HG02642 (cell line): Measurements from ENCODE around the gene ZSWIM9.
"Not testable (repeated sequence)": the region's sequence is repeated elsewhere in the genome, so short reads cannot be mapped to it uniquely, and the experiment has no call there.

Experiments
- ATAC-seq: cut with Tn5 transposase; IDR thresholded peaks from one replicate; pipeline ENCODE4 v1.9.1; 2021; ENCODE audit warnings: mild to moderate bottlenecking; ENCODE audit not compliant: unreplicated experiment, poor library complexity

ZSWIM9 gene

DNA sequence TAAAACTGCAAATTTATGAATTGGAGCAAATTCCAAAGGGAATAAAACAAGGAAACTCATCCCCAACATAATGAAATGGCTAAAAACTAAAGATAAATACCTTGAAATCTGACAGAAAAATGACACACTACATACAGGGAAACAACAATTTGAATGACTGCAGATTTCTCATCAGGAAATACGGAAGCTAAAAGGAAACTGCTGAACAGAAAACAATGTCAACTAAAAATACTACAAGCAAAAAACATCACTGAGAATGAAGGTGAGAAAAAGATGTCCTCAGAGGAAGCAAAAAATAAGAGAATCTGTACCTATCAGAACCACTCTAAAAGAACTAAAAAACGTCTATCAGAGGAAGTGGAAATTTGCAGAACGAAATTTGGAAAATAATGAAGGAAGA lies 39.5 kb downstream of the ZSWIM9 start:
- ATAC-seq = no peak

DNA sequence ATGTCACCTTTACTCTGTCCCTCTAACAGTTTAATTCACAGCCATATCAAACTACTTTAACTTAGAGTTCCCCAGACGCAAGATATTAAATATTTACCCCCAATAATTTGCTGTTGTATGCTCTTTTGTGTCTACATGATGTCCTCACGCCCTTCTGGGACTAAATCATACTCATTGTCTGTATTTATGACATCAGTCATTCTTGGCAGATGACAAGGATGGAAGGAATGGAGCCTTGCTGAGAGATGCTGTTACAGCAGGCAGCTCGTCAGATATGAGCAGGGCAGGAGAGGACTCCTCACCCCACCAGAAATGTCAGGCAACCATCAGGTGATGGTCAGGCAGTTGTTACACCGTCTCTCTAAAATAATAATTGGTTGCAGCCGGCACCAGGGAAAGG lies 43.5 kb downstream of the ZSWIM9 start:
- no peak for ATAC-seq

DNA sequence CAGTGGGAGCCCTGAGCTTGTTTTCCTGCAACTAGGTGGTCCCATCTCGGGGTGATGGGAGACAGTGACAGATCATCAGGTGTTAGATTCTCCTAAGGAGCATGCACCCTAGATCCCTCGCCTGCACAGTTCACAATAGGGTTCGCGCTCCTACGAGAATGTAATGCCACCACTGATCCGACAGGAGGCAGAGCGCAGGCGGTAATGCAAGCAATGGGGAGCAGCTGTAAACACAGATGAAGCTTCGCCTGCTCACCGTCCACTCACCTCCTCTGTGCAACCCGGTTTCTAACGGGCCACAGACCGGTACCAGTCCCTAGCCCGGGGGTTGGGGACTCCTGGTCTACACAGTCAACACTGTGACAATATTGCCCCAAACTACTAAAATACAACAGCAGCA lies 46.5 kb downstream of the ZSWIM9 start:
- ATAC-seq = no peak

DNA sequence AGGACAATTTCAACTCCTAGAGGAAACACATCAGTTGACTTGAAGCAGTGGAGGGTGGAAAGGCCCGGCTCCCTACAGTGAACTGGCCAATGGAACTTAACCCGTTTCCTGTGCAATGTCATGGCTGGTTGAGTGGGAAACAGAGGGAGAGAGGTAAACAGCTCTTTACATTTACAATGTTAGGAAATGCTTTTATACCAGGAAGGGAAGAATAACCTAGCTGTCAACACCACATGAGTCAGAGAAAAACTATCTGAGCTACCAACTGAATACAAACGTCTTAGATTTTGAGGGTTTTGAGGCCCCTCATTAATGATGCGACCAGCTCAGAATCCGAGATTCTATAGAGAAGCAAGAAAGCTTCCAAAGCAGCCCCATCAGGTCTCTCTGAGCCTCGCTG lies 48.5 kb downstream of the ZSWIM9 start:
- ATAC-seq = no peak

DNA sequence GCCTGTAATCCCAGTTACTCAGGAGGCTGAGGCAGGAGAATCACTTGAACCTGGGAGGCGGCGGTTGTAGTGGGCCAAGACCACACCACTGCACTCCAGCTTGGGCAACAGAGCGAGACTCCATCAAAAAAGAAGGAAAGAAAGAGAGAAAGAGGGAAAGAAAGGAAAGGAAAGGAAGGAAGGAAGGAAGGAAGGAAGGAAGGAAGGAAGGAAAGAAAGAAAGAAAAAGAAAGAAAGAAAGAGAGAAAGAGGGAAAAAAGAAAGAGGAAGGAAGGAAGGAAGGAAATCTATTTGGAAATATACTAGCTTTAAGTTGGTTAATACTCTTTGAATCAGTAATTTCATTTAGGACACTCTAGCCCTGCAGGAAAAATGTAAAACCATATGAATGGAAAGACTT lies 50.3 kb downstream of the ZSWIM9 start:
- ATAC-seq = not testable (repeated sequence)

DNA sequence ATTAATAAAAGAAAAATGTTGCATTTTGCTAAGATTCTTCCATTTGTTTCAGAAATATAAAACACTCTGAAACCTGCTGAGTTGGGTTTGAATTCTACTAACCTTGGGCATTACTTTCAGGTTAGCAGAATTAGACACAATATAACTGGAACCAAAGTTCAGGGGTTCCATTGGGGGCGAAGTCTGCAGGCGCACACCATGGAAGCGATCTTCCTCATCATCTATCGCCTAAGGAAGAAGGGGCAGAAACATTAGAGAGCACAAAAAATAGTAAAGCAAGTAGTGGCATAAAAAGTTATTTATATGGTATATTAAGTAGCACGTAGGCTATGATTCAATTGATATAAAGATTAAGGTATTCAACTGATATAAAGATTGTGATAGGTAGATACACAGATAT lies 51.1 kb downstream of the ZSWIM9 start:
- ATAC-seq = no peak

DNA sequence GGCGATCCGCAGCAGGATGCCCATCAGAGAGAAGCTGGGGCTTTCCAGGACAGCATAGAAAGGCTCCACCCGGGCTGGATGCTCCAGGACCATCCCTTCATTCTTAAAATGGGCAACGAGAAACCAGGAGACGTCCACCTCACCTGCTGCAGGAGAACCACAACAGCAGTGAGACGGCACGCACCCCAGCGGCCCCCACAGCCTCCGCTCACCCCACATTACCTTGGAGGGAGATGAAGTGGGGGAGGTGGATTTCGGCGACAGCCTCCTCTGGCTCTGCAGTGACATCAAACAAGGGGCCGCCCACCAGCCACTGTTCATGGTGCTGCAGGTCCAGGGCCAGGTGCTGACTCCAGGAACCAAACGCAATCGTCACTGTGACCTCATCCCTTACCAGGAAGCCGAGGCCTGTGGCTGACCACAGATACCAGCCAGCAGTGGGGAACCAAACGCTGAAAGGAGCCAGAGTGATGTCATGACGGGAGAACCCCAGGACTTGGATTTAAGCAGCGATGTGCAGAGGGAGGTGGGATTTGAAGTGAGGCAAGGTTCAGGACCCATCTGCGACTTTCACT lies 60.2 kb downstream of the ZSWIM9 start:
- no peak for ATAC-seq

DNA sequence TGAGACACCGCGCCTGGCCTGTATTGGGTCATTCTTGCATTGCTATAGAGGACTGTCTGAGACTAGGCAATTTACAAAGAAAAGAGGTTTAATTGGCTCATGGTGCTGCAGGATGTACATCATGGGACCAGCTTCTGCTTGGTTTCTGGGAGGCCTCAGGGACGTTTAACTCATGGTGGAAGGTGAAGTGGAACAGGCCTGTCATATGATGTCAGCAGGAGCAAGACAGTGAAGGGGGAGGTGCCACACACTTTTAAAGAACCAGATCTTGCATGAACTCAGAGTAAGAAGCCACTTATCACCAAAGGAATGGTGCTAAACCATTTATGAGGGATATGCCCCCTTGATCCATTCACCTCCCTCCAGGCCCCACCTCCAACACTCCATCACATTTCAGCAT lies 66.6 kb downstream of the ZSWIM9 start:
- no peak for ATAC-seq

DNA sequence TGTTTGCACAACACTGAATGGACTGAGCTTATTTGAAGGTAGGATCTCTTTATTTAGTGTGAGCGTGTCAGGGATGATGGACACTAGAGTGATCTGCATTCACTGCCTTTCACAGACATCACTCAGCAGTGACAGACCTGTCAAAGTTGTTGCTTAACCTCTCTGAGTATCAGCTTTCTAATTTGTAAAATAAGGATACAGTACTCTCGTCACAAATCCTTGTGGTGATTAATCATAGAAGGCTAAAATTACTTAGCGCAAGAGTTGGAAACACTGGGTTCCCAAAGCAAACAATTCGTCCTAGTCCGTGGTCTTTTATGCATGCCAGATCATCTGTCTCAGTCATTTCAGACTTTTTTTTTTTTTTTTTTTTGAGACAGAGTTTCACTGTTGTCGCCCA lies 68.6 kb downstream of the ZSWIM9 start:
- no peak for ATAC-seq

DNA sequence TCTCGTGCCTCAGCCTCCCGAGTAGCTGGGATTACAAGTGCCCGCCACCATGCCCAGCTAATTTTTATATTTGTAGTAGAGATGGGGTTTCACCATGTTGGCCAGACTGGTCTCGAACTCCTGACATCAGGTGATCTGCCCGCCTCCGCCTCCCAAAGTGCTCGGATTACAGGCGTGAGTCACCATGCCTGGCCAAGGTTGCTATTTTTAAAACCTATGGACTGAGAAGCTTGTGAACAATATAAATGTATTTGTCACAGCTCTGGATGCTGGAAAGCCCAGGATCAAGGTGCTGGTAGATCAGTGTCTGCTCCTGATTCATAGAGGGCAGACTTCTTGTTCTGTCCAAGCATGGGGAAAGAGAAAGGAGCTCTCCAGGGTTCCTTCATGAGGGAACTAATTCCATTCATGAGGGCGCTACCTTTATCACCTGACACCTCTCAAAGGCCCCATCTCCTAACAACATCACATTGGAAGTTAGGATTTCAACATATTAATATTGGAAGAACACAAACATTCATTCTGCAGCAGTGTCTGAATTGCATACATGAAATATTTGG lies 69.2 kb downstream of the ZSWIM9 start:
- no peak for ATAC-seq

DNA sequence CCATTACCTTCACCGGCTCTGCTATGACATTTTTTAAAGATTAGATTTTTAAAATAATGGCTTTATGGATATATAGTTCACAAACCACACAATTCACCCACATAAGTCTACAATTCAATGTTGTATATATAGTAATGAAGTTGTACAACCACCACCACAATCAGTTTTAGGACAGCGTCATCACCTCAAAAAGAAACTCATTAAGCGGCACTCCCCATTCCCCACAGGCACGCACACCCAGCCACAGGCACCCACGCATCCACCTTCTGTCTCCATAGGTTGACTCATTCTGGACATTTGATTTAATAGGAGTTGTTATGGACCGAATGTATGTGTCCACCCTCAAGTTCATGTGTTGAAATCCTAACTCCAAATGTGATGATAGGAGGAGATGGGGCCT lies 71.3 kb downstream of the ZSWIM9 start:
- not testable (repeated sequence) for ATAC-seq

DNA sequence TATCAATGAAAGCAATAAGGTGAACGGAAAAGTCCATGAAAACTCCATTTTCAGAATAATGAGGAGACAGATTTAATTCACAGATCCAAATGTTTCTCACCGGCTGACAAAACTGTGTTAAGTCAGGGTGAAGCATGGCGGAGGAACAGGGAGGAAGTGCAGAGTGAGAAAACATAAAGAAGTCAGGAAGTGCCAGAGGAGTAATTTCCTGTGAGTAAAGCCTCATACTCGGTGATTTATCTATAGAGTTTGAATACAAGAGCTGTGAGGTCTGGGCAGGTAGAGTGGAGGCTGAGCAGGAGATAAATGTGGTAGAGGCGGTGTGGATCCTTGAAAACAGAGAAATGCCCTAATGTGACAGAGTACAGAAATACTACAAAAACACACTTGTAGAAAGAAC lies 73.8 kb downstream of the ZSWIM9 start:
- ATAC-seq = no peak

DNA sequence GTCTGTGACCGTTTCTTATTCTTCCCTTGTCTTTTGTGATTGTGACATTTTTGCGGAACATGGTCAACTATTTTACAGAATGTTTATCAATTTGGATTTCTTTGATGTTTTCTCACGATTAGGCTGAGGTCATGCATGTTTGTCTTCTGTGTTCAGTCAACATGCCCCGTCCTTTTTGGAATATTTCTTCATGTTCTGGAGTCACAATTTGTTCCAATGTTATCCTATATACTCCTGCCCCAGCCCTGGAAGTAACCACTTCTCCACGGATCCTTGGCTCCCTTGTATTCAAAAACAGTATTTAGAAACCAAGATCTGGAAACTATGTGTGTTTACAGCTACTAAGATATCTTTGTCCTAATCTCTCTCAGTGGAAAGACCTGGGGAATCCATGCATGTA lies 75.6 kb downstream of the ZSWIM9 start:
- no peak for ATAC-seq

DNA sequence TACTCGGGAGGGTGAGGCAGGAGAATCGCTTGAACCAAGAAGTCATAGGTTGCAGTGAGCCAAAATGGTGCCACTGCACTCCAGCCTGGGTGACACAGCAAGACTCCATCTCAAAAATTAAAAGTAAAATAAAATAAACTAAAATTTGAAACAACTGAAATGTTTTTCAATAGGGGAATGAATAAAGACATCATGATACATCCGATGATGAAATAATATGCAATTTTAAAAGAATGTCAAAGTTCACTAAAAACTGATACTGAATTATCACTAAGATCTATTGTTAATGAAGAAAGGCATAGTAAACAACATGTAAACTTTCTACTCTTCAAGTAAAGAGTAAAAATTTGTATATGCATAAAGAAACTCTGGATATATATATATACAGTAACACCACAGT lies 76.7 kb downstream of the ZSWIM9 start:
- ATAC-seq = no peak
